ENCODE data around the gene ALG14. TPM values are rescaled to one million over a fixed set of nuclear protein-coding genes. Genes with fewer than 3 reads are reported as not detected.

ALG14 gene
- total RNA-seq, 1 experiment from 2014 or later = 5.7 TPM

- no peak for ATAC-seq
Observed at GRCh38 chr1:95073446-95073845, 695 bp upstream of the ALG14 start.

GRCh38 chr1:95072117-95072516 is 634 bp downstream of the ALG14 start:
- DNase-seq (ENCODE audit: low read depth, low spot score) = no peak
- BruUV-seq (replicated peaks) = TSS peak; percentile 77
- H3K4me1 ChIP-seq (ENCODE audit: control insufficient read depth in 1 of 2, insufficient read depth in 2 of 2, low read length in 2 of 2) = peaks cover 0 to 12% of the 10 kb centered on the region in 2 experiments; a peak in 2 of 4 replicates

More at GRCh38 chr1:95073446-95073845, 695 bp upstream of the ALG14 start:
- H3K27ac ChIP-seq (ENCODE audit: low read depth, low read length) = peak overlapping the region; percentile 74; the same call in 1 of the 2 replicates
- TF ChIP-seq, protein P1, sequence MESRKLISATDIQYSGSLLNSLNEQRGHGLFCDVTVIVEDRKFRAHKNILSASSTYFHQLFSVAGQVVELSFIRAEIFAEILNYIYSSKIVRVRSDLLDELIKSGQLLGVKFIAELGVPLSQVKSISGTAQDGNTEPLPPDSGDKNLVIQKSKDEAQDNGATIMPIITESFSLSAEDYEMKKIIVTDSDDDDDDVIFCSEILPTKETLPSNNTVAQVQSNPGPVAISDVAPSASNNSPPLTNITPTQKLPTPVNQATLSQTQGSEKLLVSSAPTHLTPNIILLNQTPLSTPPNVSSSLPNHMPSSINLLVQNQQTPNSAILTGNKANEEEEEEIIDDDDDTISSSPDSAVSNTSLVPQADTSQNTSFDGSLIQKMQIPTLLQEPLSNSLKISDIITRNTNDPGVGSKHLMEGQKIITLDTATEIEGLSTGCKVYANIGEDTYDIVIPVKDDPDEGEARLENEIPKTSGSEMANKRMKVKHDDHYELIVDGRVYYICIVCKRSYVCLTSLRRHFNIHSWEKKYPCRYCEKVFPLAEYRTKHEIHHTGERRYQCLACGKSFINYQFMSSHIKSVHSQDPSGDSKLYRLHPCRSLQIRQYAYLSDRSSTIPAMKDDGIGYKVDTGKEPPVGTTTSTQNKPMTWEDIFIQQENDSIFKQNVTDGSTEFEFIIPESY (IDR thresholded peaks at IDR 0.05; ENCODE audit: extremely low read depth, insufficient replicate concordance, low read length) = no peak
- no peak for TF ChIP-seq YY1 (IDR thresholded peaks at IDR 0.05; ENCODE audit: extremely low read depth, insufficient replicate concordance, low read depth, low read length)
- ChIA-PET CTCF (interaction anchor here (1.6 to 2.2 kb wide), 3 partner anchors 11 to 161 kb away, joined by 3 to 25 read pairs (median 15); partner anchors contain the start of gene RWDD3), POLR2A (interaction anchor here (1.2 kb wide), 1 partner anchor 160 kb away, joined by 5 read pairs; the partner anchor contains the start of gene RWDD3), RAD21 (ENCODE audit: low non-redundant PET in 1 of 2, low total read pairs in 2 of 2, uncharacterized antibody in 2 of 2, unreplicated experiment in 2 of 2) (interaction anchor here (0.6 to 1.4 kb wide), 3 partner anchors 146 to 160 kb away, joined by 3 to 8 read pairs (median 4); partner anchors contain the start of genes RWDD3 (in 2 of the 2) and CNN3 (in 1 of the 2))
- peaks cover 0 to 12% of the 10 kb centered on the region in 2 experiments; a peak in 2 of 4 replicates for H3K4me1 ChIP-seq (ENCODE audit: control insufficient read depth in 1 of 2, insufficient read depth in 2 of 2, low read length in 2 of 2)
- no peaks in the 10 kb centered on the region for H3K9me2 ChIP-seq (ENCODE audit: insufficient read depth)
- H3K4me3 ChIP-seq (replicated peaks in 1 of 2; ENCODE audit: low read depth in 1 of 2, low read length in 2 of 2) = peak overlapping the region; percentile 78 to 88
- peak overlapping the region; percentile 60 for H3K9ac ChIP-seq (ENCODE audit: low read length)
- H3K36me3 ChIP-seq (ENCODE audit: control insufficient read depth in 1 of 2, insufficient read depth in 2 of 2, low read length in 2 of 2) = no peaks in the 10 kb centered on the region
- no peaks in the 10 kb centered on the region for H3K79me2 ChIP-seq (ENCODE audit: insufficient read depth, low read length)
- no TSS peak for BruUV-seq (replicated peaks)
- intact Hi-C loops (cut with micrococcal nuclease) = no loop called here
- no peak for DNase-seq (ENCODE audit: low read depth, low spot score)
- peak overlapping the region; percentile 73 for H3K4me2 ChIP-seq (ENCODE audit: low read length)
- H3K27me3 ChIP-seq (ENCODE audit: insufficient read depth, low read length) = no peaks in the 10 kb centered on the region
- no peaks in the 10 kb centered on the region for H3K9me3 ChIP-seq (ENCODE audit: control insufficient read depth in 1 of 2, insufficient read depth in 1 of 2, low read depth in 1 of 2, low read length in 2 of 2)
- peak overlapping the region; percentile 92 for H2AFZ ChIP-seq (ENCODE audit: low read depth, low read length, poor library complexity, severe bottlenecking)
- no peaks in the 10 kb centered on the region for H4K20me1 ChIP-seq (ENCODE audit: insufficient read depth)

More at GRCh38 chr1:95072117-95072516, 634 bp downstream of the ALG14 start:
- Histone ChIP-seq H3K27me3 (ENCODE audit: insufficient read depth, low read length) (no peaks in the 10 kb centered on the region), H4K20me1 (ENCODE audit: insufficient read depth) (no peaks in the 10 kb centered on the region), H3K27ac (ENCODE audit: low read depth, low read length) (peak overlapping the region; percentile 74), H3K9me2 (ENCODE audit: insufficient read depth) (no peaks in the 10 kb centered on the region), H3K4me2 (ENCODE audit: low read length) (peak overlapping the region; percentile 73), H3K9ac (ENCODE audit: low read length) (peak overlapping the region; percentile 60), H2AFZ (ENCODE audit: low read depth, low read length, poor library complexity, severe bottlenecking) (no peak overlapping the region), H3K36me3 (ENCODE audit: control insufficient read depth in 1 of 2, insufficient read depth in 2 of 2, low read length in 2 of 2) (no peaks in the 10 kb centered on the region), H3K9me3 (ENCODE audit: control insufficient read depth in 1 of 2, insufficient read depth in 1 of 2, low read depth in 1 of 2, low read length in 2 of 2) (no peaks in the 10 kb centered on the region), H3K4me3 (replicated peaks in 1 of 2; ENCODE audit: low read depth in 1 of 2, low read length in 2 of 2) (peak overlapping the region; percentile 78 to 88), H3K79me2 (ENCODE audit: insufficient read depth, low read length) (no peaks in the 10 kb centered on the region)
- CTCF ChIA-PET = interaction anchor here (0.9 to 2.2 kb wide), 3 partner anchors 13 to 162 kb away, joined by 3 to 25 read pairs (median 15); partner anchors contain the start of genes RWDD3 and TLCD4
- POLR2A ChIA-PET = no interaction called here
- TF ChIP-seq YY1 (IDR thresholded peaks at IDR 0.05; ENCODE audit: extremely low read depth, insufficient replicate concordance, low read depth, low read length) = no peak
- no peak for TF ChIP-seq POLR2A (IDR thresholded peaks at IDR 0.05; ENCODE audit: borderline replicate concordance, extremely low read depth, insufficient read depth, insufficient read length)
- TF ChIP-seq, protein P1 (IDR thresholded peaks at IDR 0.05; ENCODE audit: extremely low read depth, insufficient replicate concordance, low read length) = no peak
- no peak for TF ChIP-seq CBX3 (IDR thresholded peaks at IDR 0.05; ENCODE audit: low read depth)
- TF ChIP-seq JUND (IDR thresholded peaks at IDR 0.05) = no peak
- no peak for TF ChIP-seq ZFX (IDR thresholded peaks at IDR 0.05)
- no peak for TF ChIP-seq SRF (IDR thresholded peaks at IDR 0.05; ENCODE audit: low read depth)
- RAD21 ChIA-PET (ENCODE audit: low non-redundant PET in 1 of 2, low total read pairs in 2 of 2, uncharacterized antibody in 2 of 2, unreplicated experiment in 2 of 2) = interaction anchor here (0.6 to 1.4 kb wide), 2 partner anchors 16 to 162 kb away, joined by 3 to 8 read pairs; partner anchors contain the start of gene RWDD3 (in 1 of the 2)
- no peak for ATAC-seq
- intact Hi-C loops (cut with micrococcal nuclease) = no loop called here

Measured in HCT116 (cell line).